Measurements from ENCODE around the gene NPPB. TPM values are rescaled to one million over a fixed set of nuclear protein-coding genes. Genes with fewer than 3 reads are reported as not detected.
A peak's percentile ranks its signal among the peaks of the same experiment; 100 is the strongest.

The NPPB gene
- total and polyA plus RNA-seq, 9 of the 15 experiments (the other 6 are each of a cell fraction or from before 2014, with no cell fraction given) = not detected

GRCh38 chr1:11881749-11882441 lies 23.1 kb upstream of the NPPB start (continued):
- no peak for TF ChIP-seq CGGBP1 (CRISPR knock-in tag; IDR thresholded peaks at IDR 0.05)
- peak; percentile 86 for TF ChIP-seq BCOR (IDR thresholded peaks at IDR 0.05)
- no peak for TF ChIP-seq SP1 (CRISPR knock-in tag; IDR thresholded peaks at IDR 0.05)
- TF ChIP-seq ZC3H11A (IDR thresholded peaks at IDR 0.05; ENCODE audit: low read depth, low read length) = 0 out of 2 replicates have a peak, but pooled peaks have one; percentile 40
- no peak for TF ChIP-seq ID3 (CRISPR knock-in tag; IDR thresholded peaks at IDR 0.05)
- TF ChIP-seq ID3 (tag; IDR thresholded peaks at IDR 0.05) = no peak
- peak; percentile 25; the same call in 1 of the 2 replicates for TF ChIP-seq JUND (IDR thresholded peaks at IDR 0.05; ENCODE audit: borderline replicate concordance, low read depth, low read length)
- no peak for TF ChIP-seq JUND (tag; IDR thresholded peaks at IDR 0.05; ENCODE audit: borderline replicate concordance, low read depth, low read length)
- TF ChIP-seq PREB (CRISPR knock-in tag; IDR thresholded peaks at IDR 0.05) = no peak
- TF ChIP-seq ZNF184 (CRISPR knock-in tag; IDR thresholded peaks at IDR 0.05) = no peak
- TF ChIP-seq ZKSCAN3 (CRISPR knock-in tag; IDR thresholded peaks at IDR 0.05) = no peak
- TF ChIP-seq ESRRA (IDR thresholded peaks at IDR 0.05; ENCODE audit: borderline replicate concordance, low read depth) = no peak
- TF ChIP-seq MED1 (CRISPR knock-in tag; IDR thresholded peaks at IDR 0.05; ENCODE audit: borderline replicate concordance) = no peak
- TF ChIP-seq RHOXF2B (CRISPR knock-in tag; conservative IDR thresholded peaks at IDR 0.05) = no peak
- no peak for TF ChIP-seq ELK3 (CRISPR knock-in tag; IDR thresholded peaks at IDR 0.05)
- no peak for TF ChIP-seq SRSF1 (IDR thresholded peaks at IDR 0.05; ENCODE audit: low read depth, low read length)
- peak; percentile 48; the same call in 1 of the 2 replicates for TF ChIP-seq CBX1 (IDR thresholded peaks at IDR 0.05; ENCODE audit: low read depth)
- TF ChIP-seq ETV1 (tag; conservative IDR thresholded peaks at IDR 0.05; ENCODE audit: low read depth) = no peak; the same call in 1 of the 2 replicates
- TF ChIP-seq MITF (IDR thresholded peaks at IDR 0.05) = no peak

All from K562 (cell line).